IMR-90 (cell line): Measurements from ENCODE around the gene ZNF283. TPM values are rescaled to one million over a fixed set of nuclear protein-coding genes. Genes with fewer than 3 reads are reported as not detected.

Source experiments
- ATAC-seq: fragments of 200-7000 bp; cut with Tn5 transposase; 2 replicates; pipeline ENCODE4 v1.9.1; 2020; ENCODE audit warnings: low read depth, mild to moderate bottlenecking, moderate library complexity
- BruUV-seq: library from RNA; stranded (reverse); fragments of 400-500 nt; replicated peaks from 2 replicates; lab custom pipeline; 2021; lab: Mats Ljungman, UMichigan
- CTCF ChIA-PET: fragments of 300-600 bp; formaldehyde crosslinking; extraction: SDS; loops from one replicate; lab custom pipeline; 2021; ENCODE audit warnings: antibody characterized with exemption; lab: Yijun Ruan, JAX
- POLR2A ChIA-PET: fragments of 300-600 bp; sonication (Branson Sonifier 250); formaldehyde crosslinking; loops from one replicate; lab custom pipeline; 2022; ENCODE audit warnings: antibody characterized with exemption; ENCODE audit not compliant: unreplicated experiment; lab: Charles Lee
- DNase-seq: peaks from one replicate; pipeline ENCODE4 v3.0.0; 2013
- H2AFZ ChIP-seq: replicated peaks from 2 replicates; pipeline ENCODE3; 2013; ENCODE audit warnings: low read length, mild to moderate bottlenecking; ENCODE audit not compliant: poor library complexity
- H2AK5ac ChIP-seq: 2 replicates; pipeline ENCODE4 v1.6.1; 2013; ENCODE audit warnings: low read depth, low read length, inconsistent platforms
- H2AK9ac ChIP-seq: replicated peaks from 2 replicates; pipeline ENCODE3; 2013; ENCODE audit warnings: mild to moderate bottlenecking, low read depth, low read length, moderate library complexity; ENCODE audit not compliant: poor library complexity
- H2BK120ac ChIP-seq: 2 replicates; pipeline ENCODE4 v1.6.1; 2013; ENCODE audit warnings: low read depth, low read length, inconsistent platforms
- H2BK15ac ChIP-seq: 3 replicates; pipeline ENCODE4 v1.6.1; 2013; ENCODE audit warnings: low read depth, low read length, inconsistent platforms
- H2BK20ac ChIP-seq: 2 replicates; pipeline ENCODE4 v1.6.1; 2013; ENCODE audit warnings: low read depth, mild to moderate bottlenecking, inconsistent platforms, low read length, moderate library complexity
- H2BK5ac ChIP-seq: 2 replicates; pipeline ENCODE4 v1.6.1; 2013; ENCODE audit warnings: mild to moderate bottlenecking, low read depth, low read length, inconsistent platforms; ENCODE audit not compliant: poor library complexity, severe bottlenecking
- H3K14ac ChIP-seq: replicated peaks from 2 replicates; pipeline ENCODE4 v1.6.1; 2013; ENCODE audit warnings: low read depth, low read length, inconsistent platforms
- H3K18ac ChIP-seq: 2 replicates; pipeline ENCODE4 v1.6.1; 2013; ENCODE audit warnings: low read depth, low read length, control low read depth
- H3K23ac ChIP-seq: 2 replicates; pipeline ENCODE4 v1.6.1; 2013; ENCODE audit warnings: low read depth, low read length, inconsistent platforms
- H3K27ac ChIP-seq: 2 replicates; pipeline ENCODE4 v1.5.1; 2013; ENCODE audit warnings: mild to moderate bottlenecking, control low read depth, low read length; ENCODE audit not compliant: insufficient read depth
- H3K27me3 ChIP-seq: 2 replicates; pipeline ENCODE4 v1.6.1; 2013; ENCODE audit warnings: low read length; ENCODE audit not compliant: control insufficient read depth, insufficient read depth
- H3K36me3 ChIP-seq: 2 replicates; pipeline ENCODE4 v1.6.1; 2013; ENCODE audit warnings: low read length, mixed read lengths; ENCODE audit not compliant: control insufficient read depth, insufficient read depth
- H3K4ac ChIP-seq: 2 replicates; pipeline ENCODE4 v1.6.1; 2013; ENCODE audit warnings: low read depth, low read length, inconsistent platforms
- H3K4me1 ChIP-seq: 2 replicates; pipeline ENCODE4 v1.6.1; 2013; ENCODE audit warnings: low read length, mixed read lengths; ENCODE audit not compliant: control insufficient read depth, insufficient read depth
- H3K4me2 ChIP-seq: 2 replicates; pipeline ENCODE4 v1.6.1; 2013; ENCODE audit warnings: low read depth, mild to moderate bottlenecking, control low read depth, low read length, moderate library complexity
- H3K4me3 ChIP-seq: 2 replicates; pipeline ENCODE4 v1.5.1; 2013; ENCODE audit warnings: low read depth, mild to moderate bottlenecking, control low read depth, low read length, moderate library complexity; ENCODE audit not compliant: insufficient read depth
- H3K56ac ChIP-seq: 2 replicates; pipeline ENCODE4 v1.6.1; 2013; ENCODE audit warnings: low read length, inconsistent platforms; ENCODE audit not compliant: insufficient read depth; ENCODE audit errors: extremely low read depth
- H3K79me1 ChIP-seq, 2 experiments: 2 replicates each; pipeline ENCODE4 v1.6.1; 2013; ENCODE audit warnings: low read length in 2 of 2, inconsistent platforms in 1 of 2, low read depth in 1 of 2
- H3K9ac ChIP-seq: 2 replicates; pipeline ENCODE4 v1.6.1; 2013; ENCODE audit warnings: low read depth, low read length, control low read depth
- H3K9me1 ChIP-seq: 2 replicates; pipeline ENCODE4 v1.6.1; 2013; ENCODE audit warnings: low read length, inconsistent platforms; ENCODE audit not compliant: insufficient read depth
- H3K9me3 ChIP-seq: 2 replicates; pipeline ENCODE4 v1.6.1; 2013; ENCODE audit warnings: low read length; ENCODE audit not compliant: control insufficient read depth, insufficient read depth
- H4K20me1 ChIP-seq: 2 replicates; pipeline ENCODE4 v1.6.1; 2013; ENCODE audit warnings: low read length, inconsistent platforms; ENCODE audit not compliant: insufficient read depth
- H4K5ac ChIP-seq: 2 replicates; pipeline ENCODE4 v1.6.1; 2013; ENCODE audit warnings: mild to moderate bottlenecking, low read depth, low read length, control low read depth
- H4K8ac ChIP-seq, 2 experiments: 2 replicates each; pipeline ENCODE4 v1.6.1; 2013; ENCODE audit warnings: low read depth in 2 of 2, low read length in 2 of 2, control low read depth in 1 of 2, inconsistent platforms in 1 of 2
- H4K91ac ChIP-seq: 2 replicates; pipeline ENCODE4 v1.6.1; 2013; ENCODE audit warnings: low read depth, low read length, inconsistent platforms; ENCODE audit not compliant: insufficient read depth
- CTCF ChIP-seq: conservative IDR thresholded peaks from 2 replicates; pipeline ENCODE4 v1.5.1; 2012; ENCODE audit warnings: mild to moderate bottlenecking, low read depth, low read length, improper control_type of control experiment
- ELK1 ChIP-seq: fragments of 150-350 bp; IDR thresholded peaks from 2 replicates; pipeline ENCODE4 v1.6.1; 2016; ENCODE audit warnings: low read depth, mild to moderate bottlenecking, low read length, moderate library complexity, borderline replicate concordance
- MAFK ChIP-seq: IDR thresholded peaks from 2 replicates; pipeline ENCODE4 v1.6.1; 2012; ENCODE audit warnings: low read depth, low read length, improper control_type of control experiment
- USF2 ChIP-seq: fragments of 150-350 bp; IDR thresholded peaks from 2 replicates; pipeline ENCODE4 v1.6.1; 2017; ENCODE audit warnings: mild to moderate bottlenecking, antibody characterized with exemption, low read length, low read depth
- WGBS, 2 experiments: methylation state at CpG; one replicate each; pipeline versions ENCODE4 v1.1.5 to v1.1.7; 2013; ENCODE audit warnings: missing lambda C conversion rate in 2 of 2; ENCODE audit not compliant: insufficient read length in 1 of 2; ENCODE audit errors: extremely low coverage in 2 of 2; 5-methylcytosine and 5-hydroxymethylcytosine counted together
- dilution Hi-C: fragments of 300-500 bp; cut with HindIII; formaldehyde crosslinking; loops from one replicate; pipeline ENCODE4 v1.14.3; 2018; ENCODE audit warnings: low sequenced_read_pairs; ENCODE audit not compliant: unreplicated experiment
- in situ Hi-C: fragments of 300-500 bp; cut with MboI; formaldehyde crosslinking; loops from 3 replicates; pipeline ENCODE4 v1.14.3; 2019; ENCODE audit warnings: low sequenced_read_pairs, inconsistent platforms, mixed read lengths
- intact Hi-C: fragments of 100-400 bp; cut with micrococcal nuclease; formaldehyde crosslinking; loops from 2 replicates; pipeline ENCODE4 v1.10.0; 2022
- polyA plus RNA-seq, 3 experiments: library from polyadenylated mRNA; depleted of rRNA; stranded (reverse); fragments of >200 nt; gene quantifications; 2 replicates each; pipeline ENCODE4 v1.2.3, GENCODE V29; 2012; ENCODE audit warnings: low replicate concordance in 1 of 3
- total RNA-seq: library from RNA; depleted of rRNA; stranded (reverse); fragments of >200 nt; gene quantifications from 2 replicates; pipeline ENCODE4 v1.2.3, GENCODE V29; 2012

The ZNF283 gene
- total and polyA plus RNA-seq, 2 of the 4 experiments (the other 2 are of a cell fraction): 2.1 to 5.0 TPM

DNA sequence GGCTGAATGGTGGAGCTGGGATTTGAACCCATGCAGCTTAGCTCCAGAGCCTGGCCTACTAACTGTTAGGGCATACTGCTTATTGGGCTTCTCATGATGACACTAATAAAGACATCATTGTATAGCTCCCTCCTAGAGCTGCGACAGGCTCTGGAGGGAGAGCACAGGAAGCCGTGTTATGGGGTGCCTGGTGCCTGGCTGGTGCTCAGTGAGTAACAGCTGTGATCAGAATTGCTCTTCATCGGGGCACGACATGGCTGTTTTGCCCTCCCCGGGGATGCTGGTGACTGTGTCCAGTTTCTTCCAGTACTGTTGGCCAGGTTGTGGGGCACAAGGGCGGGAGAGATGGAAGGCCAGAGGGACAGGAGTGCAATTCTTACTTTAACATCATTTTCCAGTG lies 30.0 kb upstream of the ZNF283 start:
- CTCF ChIA-PET: no interaction called here
- no TSS peak for BruUV-seq
- H3K36me3 ChIP-seq: no peaks in the 10 kb centered on the region
- no peak overlapping the region for H3K18ac ChIP-seq
- H2AK5ac ChIP-seq: no peak overlapping the region
- DNase-seq (no peak), ATAC-seq (no peak)
- H3K56ac ChIP-seq: no peak overlapping the region
- no peak overlapping the region for H2BK5ac ChIP-seq
- no peak overlapping the region for H3K27ac ChIP-seq
- H3K79me1 ChIP-seq: no peaks in the 10 kb centered on the region
- no peak overlapping the region for H4K5ac ChIP-seq
- no peak overlapping the region for H2BK20ac ChIP-seq
- intact Hi-C loops: no loop called here
- no peak overlapping the region for H3K23ac ChIP-seq
- 25% methylated on average over 2 of the region's 6 CpGs; no CpG with 5 or more reads in 1 of the 2 experiments for WGBS, 2 experiments
- peaks cover 37% of the 10 kb centered on the region for H3K27me3 ChIP-seq
- H3K9me3 ChIP-seq: peaks cover 9% of the 10 kb centered on the region
- H2BK15ac ChIP-seq: no peak overlapping the region
- H3K4me1 ChIP-seq: peaks cover 3% of the 10 kb centered on the region; the same call in 1 of the 2 replicates
- TF ChIP-seq CTCF (no peak), ELK1 (no peak), USF2 (no peak), MAFK (no peak)
- H4K91ac ChIP-seq: no peak overlapping the region
- no peak overlapping the region for H3K4me3 ChIP-seq
- peak overlapping the region; percentile 2 for H2AFZ ChIP-seq
- no peaks in the 10 kb centered on the region for H4K20me1 ChIP-seq
- H3K4me2 ChIP-seq: no peak overlapping the region
- H2BK120ac ChIP-seq: no peak overlapping the region
- H2AK9ac ChIP-seq: no peak overlapping the region
- POLR2A ChIA-PET: no interaction called here
- in situ Hi-C loops: no loop called here
- dilution Hi-C loops: no loop called here
- H3K14ac ChIP-seq: no peak overlapping the region
- no peak overlapping the region for H3K9ac ChIP-seq
- H3K4ac ChIP-seq: no peak overlapping the region
- no peak overlapping the region for H4K8ac ChIP-seq
- H3K9me1 ChIP-seq: no peaks in the 10 kb centered on the region
